ENCODE data around the gene ZNF778. TPM values are rescaled to one million over a fixed set of nuclear protein-coding genes. Genes with fewer than 3 reads are reported as not detected.
A peak's percentile ranks its signal among the peaks of the same experiment; 100 is the strongest.

The ZNF778 gene
- total and polyA plus RNA-seq, 2 of the 13 experiments (the other 11 are each of a cell fraction or from before 2014, with no cell fraction given), result 3.8 to 7.2 TPM

DNA sequence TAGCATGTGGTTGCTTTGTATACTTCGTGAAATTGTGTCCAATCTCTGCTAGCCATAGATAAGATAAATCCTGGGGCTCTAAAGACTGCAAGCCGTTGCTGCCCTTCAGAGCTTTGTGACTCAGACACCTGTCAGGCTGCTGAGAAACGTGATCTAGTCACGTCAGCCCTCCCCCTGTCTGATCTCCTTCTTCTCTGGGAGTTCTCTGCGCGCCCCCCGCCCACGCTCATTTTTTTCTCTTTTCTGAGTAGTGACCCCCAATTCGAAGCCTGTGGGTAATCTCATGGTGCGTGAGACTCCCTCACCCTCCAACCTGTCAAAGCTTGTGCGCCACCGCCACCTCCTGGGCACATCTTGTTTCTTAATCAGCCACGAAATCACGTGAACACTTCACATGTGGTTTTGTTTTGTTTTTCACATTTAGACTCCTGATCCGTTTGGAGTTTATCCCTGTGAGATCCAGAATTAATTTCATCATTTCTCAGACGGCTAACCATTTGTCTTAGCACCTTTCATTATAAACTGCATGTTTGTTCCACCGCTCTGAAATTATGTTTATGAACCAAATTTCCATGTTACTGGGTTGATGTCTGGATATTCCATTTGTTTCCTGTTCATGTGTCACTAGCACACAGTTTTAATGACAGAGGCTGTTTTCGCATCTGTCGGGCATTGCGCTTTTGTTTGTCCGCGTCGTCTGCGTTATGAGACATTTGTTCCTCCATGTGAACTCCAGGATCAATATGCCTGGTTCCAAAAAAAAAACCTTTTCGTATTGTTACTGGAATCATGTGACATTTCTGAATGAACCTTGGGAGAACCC lies 977 bp upstream of the ZNF778 start (continued):
- no peak for TF ChIP-seq BRF2 (CRISPR knock-in tag; IDR thresholded peaks at IDR 0.05)
- no peak for TF ChIP-seq CCDC6 (CRISPR knock-in tag; IDR thresholded peaks at IDR 0.05)
- peak; percentile 41; the same call in 1 of the 2 replicates for TF ChIP-seq CBX5 (CRISPR knock-in tag; IDR thresholded peaks at IDR 0.05; ENCODE audit: borderline replicate concordance)
- no peak for TF ChIP-seq CEBPZ (IDR thresholded peaks at IDR 0.05; ENCODE audit: low read length)
- no peak for TF ChIP-seq HCFC1 (IDR thresholded peaks at IDR 0.05; ENCODE audit: low read depth, low read length)
- TF ChIP-seq FOXA1 (IDR thresholded peaks at IDR 0.05), result no peak
- no peak for TF ChIP-seq FOXA1 (CRISPR knock-in tag; IDR thresholded peaks at IDR 0.05)
- no peak; the same call in 1 of the 2 replicates for TF ChIP-seq ZBTB33 (CRISPR knock-in tag; IDR thresholded peaks at IDR 0.05)
- peak; percentile 69; the same call in 1 of the 2 replicates for TF ChIP-seq YEATS2 (CRISPR knock-in tag; IDR thresholded peaks at IDR 0.05; ENCODE audit: borderline replicate concordance)
- TF ChIP-seq SMC3 (IDR thresholded peaks at IDR 0.05; ENCODE audit: low read length), result peak; percentile 93
- no peak for TF ChIP-seq ZFP62 (CRISPR knock-in tag; IDR thresholded peaks at IDR 0.05)
- TF ChIP-seq MBNL3 (CRISPR knock-in tag; conservative IDR thresholded peaks at IDR 0.05), result no peak
- no peak for TF ChIP-seq ZNF816 (CRISPR knock-in tag; IDR thresholded peaks at IDR 0.05; ENCODE audit: borderline replicate concordance)
- 0 out of 2 replicates have a peak, but pooled peaks have one; percentile 39 for TF ChIP-seq TSC22D2 (CRISPR knock-in tag; IDR thresholded peaks at IDR 0.05; ENCODE audit: borderline replicate concordance)
- no peak for TF ChIP-seq THAP9 (CRISPR knock-in tag; IDR thresholded peaks at IDR 0.05; ENCODE audit: borderline replicate concordance)
- TF ChIP-seq ZNF879 (CRISPR knock-in tag; IDR thresholded peaks at IDR 0.05), result no peak
- TF ChIP-seq DRAP1 (CRISPR knock-in tag; IDR thresholded peaks at IDR 0.05), result no peak
- no peak for TF ChIP-seq ZNF3 (CRISPR knock-in tag; IDR thresholded peaks at IDR 0.05)
- no peak for TF ChIP-seq ZNF839 (CRISPR knock-in tag; IDR thresholded peaks at IDR 0.05; ENCODE audit: borderline replicate concordance)

Data from HepG2 (cell line).